Prostate gland (tissue), 2 donors: Measurements from ENCODE around the gene UBB.

Experiments
- POLR2A ChIP-seq: fragments of 450-650 bp; IDR thresholded peaks from one replicate; pipeline ENCODE4 v1.6.1; 2016; ENCODE audit warnings: antibody characterized with exemption, mild to moderate bottlenecking
- TF ChIP-seq, protein P1 (sequence below), 4 experiments: fragments of 200-600 bp in 2 of 4; fragments of 450-650 bp in 2 of 4; sonication (generic) in 2 of 4; IDR thresholded peaks; 1 replicate in 3 of 4; 2 replicates in 1 of 4; pipeline ENCODE4 v1.5.1; 2016 to 2019; ENCODE audit warnings: antibody characterized with exemption in 4 of 4, mild to moderate bottlenecking in 2 of 4, moderate library complexity in 2 of 4

DNA sequence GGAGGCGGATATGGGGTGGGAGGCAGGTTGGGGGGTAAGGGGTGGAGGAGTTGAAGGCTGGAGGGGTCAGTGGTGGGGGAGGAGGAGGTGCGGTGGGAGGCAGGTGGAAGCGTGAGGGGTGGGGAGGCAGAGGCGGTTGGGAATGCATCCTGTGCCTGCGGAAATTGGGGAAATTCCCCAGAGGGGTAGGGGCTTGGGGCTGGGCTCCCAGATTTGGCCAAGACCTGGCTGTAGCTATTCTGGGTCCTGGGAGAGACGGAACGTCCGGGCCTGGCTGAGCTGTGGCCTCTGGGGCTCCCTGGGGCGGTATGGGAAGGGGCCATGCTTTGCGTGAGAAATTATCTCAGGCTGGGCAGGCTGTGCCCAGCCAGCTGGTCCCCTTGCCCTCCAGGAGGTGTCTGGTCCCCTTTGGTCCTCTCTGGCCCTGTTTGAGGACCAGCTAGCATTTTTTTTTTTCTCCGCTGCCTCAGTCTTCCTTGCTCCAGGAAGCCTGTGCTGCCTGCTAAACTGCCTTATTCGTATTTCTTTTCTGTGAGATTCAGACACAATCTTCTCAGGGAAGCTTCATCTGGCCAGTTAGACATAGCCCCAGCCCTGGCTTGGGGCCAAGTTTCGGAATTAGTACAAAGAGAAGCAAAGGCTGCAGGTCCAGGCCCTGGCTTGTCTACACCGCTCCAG, 27.2 kb downstream of the UBB start:
- TF ChIP-seq, protein P1, sequence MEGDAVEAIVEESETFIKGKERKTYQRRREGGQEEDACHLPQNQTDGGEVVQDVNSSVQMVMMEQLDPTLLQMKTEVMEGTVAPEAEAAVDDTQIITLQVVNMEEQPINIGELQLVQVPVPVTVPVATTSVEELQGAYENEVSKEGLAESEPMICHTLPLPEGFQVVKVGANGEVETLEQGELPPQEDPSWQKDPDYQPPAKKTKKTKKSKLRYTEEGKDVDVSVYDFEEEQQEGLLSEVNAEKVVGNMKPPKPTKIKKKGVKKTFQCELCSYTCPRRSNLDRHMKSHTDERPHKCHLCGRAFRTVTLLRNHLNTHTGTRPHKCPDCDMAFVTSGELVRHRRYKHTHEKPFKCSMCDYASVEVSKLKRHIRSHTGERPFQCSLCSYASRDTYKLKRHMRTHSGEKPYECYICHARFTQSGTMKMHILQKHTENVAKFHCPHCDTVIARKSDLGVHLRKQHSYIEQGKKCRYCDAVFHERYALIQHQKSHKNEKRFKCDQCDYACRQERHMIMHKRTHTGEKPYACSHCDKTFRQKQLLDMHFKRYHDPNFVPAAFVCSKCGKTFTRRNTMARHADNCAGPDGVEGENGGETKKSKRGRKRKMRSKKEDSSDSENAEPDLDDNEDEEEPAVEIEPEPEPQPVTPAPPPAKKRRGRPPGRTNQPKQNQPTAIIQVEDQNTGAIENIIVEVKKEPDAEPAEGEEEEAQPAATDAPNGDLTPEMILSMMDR (IDR thresholded peaks at IDR 0.05), result no peak
- no peak for TF ChIP-seq POLR2A
